ENCODE measurements around the gene ADAM23. TPM values are rescaled to one million over a fixed set of nuclear protein-coding genes. Genes with fewer than 3 reads are reported as not detected.

Gene ADAM23
- total RNA-seq, 1 donor from 2014 or later = 8.5 TPM

- no peaks in the 10 kb centered on the region for H3K27me3 Mint-ChIP-seq (ENCODE audit: low read depth)
- no peaks in the 10 kb centered on the region for H3K36me3 Mint-ChIP-seq
- no peaks in the 10 kb centered on the region for H3K9me3 Mint-ChIP-seq
- no peak for DNase-seq (ENCODE audit: low spot score in 2 of 2, unreplicated experiment in 2 of 2)
- no peak overlapping the region for H3K27ac Mint-ChIP-seq
- no peak overlapping the region for H3K4me3 Mint-ChIP-seq
- no peaks in the 10 kb centered on the region for H3K4me1 Mint-ChIP-seq
- no peak for TF ChIP-seq CTCF (IDR thresholded peaks at IDR 0.05; ENCODE audit: unreplicated experiment)
Observed at GRCh38 chr2:206610451-206610850, 167.1 kb downstream of the ADAM23 start.

DNA sequence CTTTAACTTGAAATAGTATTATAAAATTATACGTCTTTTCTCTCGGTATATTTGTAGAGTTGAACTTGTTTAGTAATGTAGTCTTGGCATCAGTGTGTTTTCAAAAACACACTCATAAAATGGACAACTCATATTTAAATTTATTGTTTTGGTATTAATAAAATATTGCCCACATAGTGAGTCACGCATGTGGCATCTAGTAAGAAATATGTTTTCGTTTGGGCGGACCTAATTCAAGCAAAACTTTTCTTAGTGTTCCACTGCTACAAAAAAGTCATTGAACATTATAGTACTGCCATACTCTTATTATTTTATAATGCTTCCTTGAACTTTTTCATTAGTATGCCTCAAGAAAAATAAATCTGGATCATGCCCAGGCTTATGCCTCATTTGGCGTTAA lies 167.9 kb downstream of the ADAM23 start:
- H3K4me3 Mint-ChIP-seq = no peak overlapping the region
- no peaks in the 10 kb centered on the region for H3K9me3 Mint-ChIP-seq
- no peaks in the 10 kb centered on the region for H3K4me1 Mint-ChIP-seq
- DNase-seq (ENCODE audit: low spot score in 2 of 2, unreplicated experiment in 2 of 2) = no peak
- TF ChIP-seq CTCF (IDR thresholded peaks at IDR 0.05; ENCODE audit: unreplicated experiment) = no peak
- H3K36me3 Mint-ChIP-seq = no peaks in the 10 kb centered on the region
- H3K27ac Mint-ChIP-seq = no peak overlapping the region
- H3K27me3 Mint-ChIP-seq (ENCODE audit: low read depth) = no peaks in the 10 kb centered on the region

DNA sequence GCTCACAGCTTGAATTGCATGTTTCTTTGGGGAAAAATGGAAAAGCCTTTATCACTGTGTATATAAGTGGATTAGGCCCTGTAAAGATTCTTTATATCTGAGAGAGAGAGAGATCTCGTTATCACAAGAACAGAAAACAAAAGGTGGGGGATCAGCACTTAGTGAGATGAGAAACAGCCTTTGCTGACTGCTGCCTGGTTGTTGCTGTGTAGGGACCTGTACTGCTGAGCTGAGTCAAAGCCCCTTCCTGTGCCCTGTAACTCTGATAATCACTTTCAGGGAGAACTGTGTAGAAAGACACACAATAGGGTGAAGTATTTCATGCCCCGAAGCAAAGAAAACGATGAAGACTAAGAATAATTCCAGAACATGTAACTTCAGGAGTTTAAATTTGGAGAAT lies 168.4 kb downstream of the ADAM23 start:
- H3K27me3 Mint-ChIP-seq (ENCODE audit: low read depth) = no peaks in the 10 kb centered on the region

DNA sequence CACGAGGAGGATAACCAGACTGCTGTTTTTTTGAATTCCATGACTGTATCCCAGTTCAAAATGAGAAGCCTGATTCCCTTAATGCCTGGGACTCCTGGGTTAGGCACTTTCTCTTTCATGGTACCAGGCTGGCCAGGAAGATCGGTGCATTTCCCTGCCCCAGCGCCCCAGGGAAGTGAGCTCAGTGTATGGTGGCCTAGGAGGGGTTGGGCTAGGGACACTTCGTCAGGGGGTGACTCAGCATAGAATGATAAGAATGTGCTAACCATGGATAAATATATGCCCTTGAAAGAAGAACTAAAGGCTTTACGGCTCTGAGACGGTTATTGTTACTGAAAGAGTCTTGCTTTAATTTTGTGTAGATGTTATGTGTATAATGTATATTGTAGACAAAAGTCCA lies 171.5 kb downstream of the ADAM23 start:
- Mint-ChIP-seq H3K4me1 (no peaks in the 10 kb centered on the region), H3K36me3 (no peaks in the 10 kb centered on the region), H3K4me3 (no peak overlapping the region), H3K27me3 (ENCODE audit: low read depth) (peaks cover 3% of the 10 kb centered on the region), H3K9me3 (no peaks in the 10 kb centered on the region), H3K27ac (no peak overlapping the region)
- TF ChIP-seq CTCF (IDR thresholded peaks at IDR 0.05; ENCODE audit: unreplicated experiment) = no peak
- no peak for DNase-seq (ENCODE audit: low spot score in 2 of 2, unreplicated experiment in 2 of 2)

More for the DNA sequence above, 168.4 kb downstream of the ADAM23 start:
- Mint-ChIP-seq H3K4me3 (no peak overlapping the region), H3K9me3 (no peaks in the 10 kb centered on the region), H3K36me3 (no peaks in the 10 kb centered on the region), H3K27ac (no peak overlapping the region), H3K4me1 (no peaks in the 10 kb centered on the region)
- DNase-seq (ENCODE audit: low spot score in 2 of 2, unreplicated experiment in 2 of 2) = no peak
- no peak for TF ChIP-seq CTCF (IDR thresholded peaks at IDR 0.05; ENCODE audit: unreplicated experiment)

- H3K36me3 Mint-ChIP-seq = no peaks in the 10 kb centered on the region
- H3K9me3 Mint-ChIP-seq = no peaks in the 10 kb centered on the region
- H3K27me3 Mint-ChIP-seq (ENCODE audit: low read depth) = peaks cover 3% of the 10 kb centered on the region
- H3K4me3 Mint-ChIP-seq = no peak overlapping the region
- no peak overlapping the region for H3K27ac Mint-ChIP-seq
- DNase-seq (ENCODE audit: low spot score in 2 of 2, unreplicated experiment in 2 of 2) = no peak
- TF ChIP-seq CTCF (IDR thresholded peaks at IDR 0.05; ENCODE audit: unreplicated experiment) = no peak
- no peaks in the 10 kb centered on the region for H3K4me1 Mint-ChIP-seq
Observed at GRCh38 chr2:206615417-206616089, 172.2 kb downstream of the ADAM23 start.

DNA sequence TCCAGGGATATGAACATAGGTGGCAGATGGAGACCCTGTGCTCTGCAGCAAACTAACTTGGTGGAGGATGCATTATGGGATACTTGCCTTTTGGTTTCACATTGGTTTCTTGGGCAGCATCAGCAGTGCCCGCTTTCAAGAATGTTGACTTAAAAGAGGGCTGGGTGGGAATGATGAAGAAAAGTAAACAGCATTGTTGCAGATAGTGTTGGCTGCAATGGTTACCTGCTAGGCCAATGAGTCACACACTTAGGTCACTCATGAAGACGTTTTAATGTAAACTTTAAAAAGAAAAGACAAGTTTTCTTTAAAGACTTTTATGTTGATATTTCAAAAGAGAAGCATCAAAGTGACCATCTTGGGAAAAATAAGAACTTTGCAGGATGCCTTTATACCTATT lies 172.8 kb downstream of the ADAM23 start:
- Mint-ChIP-seq H3K4me1 (no peaks in the 10 kb centered on the region), H3K9me3 (no peaks in the 10 kb centered on the region), H3K36me3 (no peaks in the 10 kb centered on the region), H3K27me3 (ENCODE audit: low read depth) (peaks cover 3% of the 10 kb centered on the region), H3K4me3 (no peak overlapping the region), H3K27ac (no peak overlapping the region)
- no peak for TF ChIP-seq CTCF (IDR thresholded peaks at IDR 0.05; ENCODE audit: unreplicated experiment)
- DNase-seq (ENCODE audit: low spot score in 2 of 2, unreplicated experiment in 2 of 2) = no peak
